ENCODE data around the gene CNIH3.

DNA sequence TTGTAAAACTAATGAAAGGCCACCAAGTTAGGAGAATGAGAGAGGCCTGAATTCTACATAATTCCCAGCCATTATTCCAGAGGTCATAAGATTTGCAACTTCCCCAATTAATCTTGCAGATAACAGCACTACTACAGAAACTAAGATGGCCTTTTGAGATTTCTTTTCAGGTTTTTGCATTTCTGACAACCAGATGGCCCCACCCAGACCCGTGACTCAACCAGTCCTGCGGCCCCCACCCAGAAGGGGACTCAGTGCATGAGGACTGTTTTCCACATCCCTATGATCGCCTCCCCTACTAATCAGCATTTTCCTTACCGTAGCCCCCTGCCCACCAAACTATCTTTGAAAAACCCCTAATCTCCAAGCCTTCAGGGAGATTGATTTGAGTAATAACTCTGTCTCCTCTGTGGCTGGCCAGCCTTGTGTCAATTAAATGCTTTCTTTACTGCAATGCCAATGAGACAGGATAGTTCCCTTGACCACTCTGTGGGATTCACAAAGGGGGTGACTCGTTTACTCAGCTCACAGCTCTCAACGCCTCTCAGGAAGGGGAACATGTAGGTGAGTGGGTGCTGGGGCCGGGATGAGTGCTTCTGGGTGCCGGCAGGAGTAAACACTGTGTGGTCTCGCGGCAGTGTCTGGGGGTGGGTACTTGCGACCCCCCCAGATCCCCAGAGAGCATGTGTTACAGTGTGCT lies 10.5 kb upstream of the CNIH3 start:
- TF ChIP-seq, protein P1, sequence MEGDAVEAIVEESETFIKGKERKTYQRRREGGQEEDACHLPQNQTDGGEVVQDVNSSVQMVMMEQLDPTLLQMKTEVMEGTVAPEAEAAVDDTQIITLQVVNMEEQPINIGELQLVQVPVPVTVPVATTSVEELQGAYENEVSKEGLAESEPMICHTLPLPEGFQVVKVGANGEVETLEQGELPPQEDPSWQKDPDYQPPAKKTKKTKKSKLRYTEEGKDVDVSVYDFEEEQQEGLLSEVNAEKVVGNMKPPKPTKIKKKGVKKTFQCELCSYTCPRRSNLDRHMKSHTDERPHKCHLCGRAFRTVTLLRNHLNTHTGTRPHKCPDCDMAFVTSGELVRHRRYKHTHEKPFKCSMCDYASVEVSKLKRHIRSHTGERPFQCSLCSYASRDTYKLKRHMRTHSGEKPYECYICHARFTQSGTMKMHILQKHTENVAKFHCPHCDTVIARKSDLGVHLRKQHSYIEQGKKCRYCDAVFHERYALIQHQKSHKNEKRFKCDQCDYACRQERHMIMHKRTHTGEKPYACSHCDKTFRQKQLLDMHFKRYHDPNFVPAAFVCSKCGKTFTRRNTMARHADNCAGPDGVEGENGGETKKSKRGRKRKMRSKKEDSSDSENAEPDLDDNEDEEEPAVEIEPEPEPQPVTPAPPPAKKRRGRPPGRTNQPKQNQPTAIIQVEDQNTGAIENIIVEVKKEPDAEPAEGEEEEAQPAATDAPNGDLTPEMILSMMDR (IDR thresholded peaks at IDR 0.05; ENCODE audit: low read length), result no peak
- no peak for TF ChIP-seq EZH2 (IDR thresholded peaks at IDR 0.05; ENCODE audit: borderline replicate concordance, low read length)

All from OCI-LY1 (cell line).